Thoracic aorta (tissue), 2 donors: Measurements from ENCODE around the gene ZNF324B. TPM values are rescaled to one million over a fixed set of nuclear protein-coding genes. Genes with fewer than 3 reads are reported as not detected.
A peak's percentile ranks its signal among the peaks of the same experiment; 100 is the strongest.
"Not testable (repeated sequence)": the region's sequence is repeated elsewhere in the genome, so short reads cannot be mapped to it uniquely, and the experiment has no call there.

ENCODE experiments used
- ATAC-seq: fragments of 150-250 bp; one replicate; pipeline ENCODE4 v1.8.0; 2017; ENCODE audit warnings: low read depth; ENCODE audit not compliant: insufficient number of reproducible peaks, low FRiP score
- DNase-seq: peaks from one replicate; pipeline ENCODE4 v3.0.0-alpha.2; 2020; ENCODE audit warnings: low spot score
- H3K27ac ChIP-seq, 2 donors: fragments of 200-600 bp; sonication (generic); 1 replicate in 1 of 2; 2 replicates in 1 of 2; pipeline ENCODE4 v1.5.1; 2016; ENCODE audit warnings: mild to moderate bottlenecking in 2 of 2, moderate library complexity in 2 of 2
- H3K27me3 ChIP-seq: fragments of 200-600 bp; sonication (generic); replicated peaks from 2 replicates; pipeline ENCODE4 v1.6.0; 2016; ENCODE audit warnings: mild to moderate bottlenecking; ENCODE audit not compliant: insufficient read depth
- H3K36me3 ChIP-seq: fragments of 200-600 bp; sonication (generic); one replicate; pipeline ENCODE4 v1.5.1; 2016
- H3K4me1 ChIP-seq, 2 donors: fragments of 200-600 bp; sonication (generic); 1 replicate in 1 of 2; 2 replicates in 1 of 2; pipeline versions ENCODE4 v1.5.1 to v1.6.0; 2016; ENCODE audit warnings: low read depth in 2 of 2, mild to moderate bottlenecking in 1 of 2; ENCODE audit not compliant: control insufficient read depth in 1 of 2
- H3K4me3 ChIP-seq: fragments of 200-600 bp; sonication (generic); 2 replicates; pipeline ENCODE4 v1.5.1; 2016; ENCODE audit warnings: mild to moderate bottlenecking
- H3K9me3 ChIP-seq: fragments of 200-600 bp; sonication (generic); 2 replicates; pipeline ENCODE4 v1.5.1; 2016
- total RNA-seq, 2 donors: library from RNA; depleted of rRNA; stranded (reverse); fragments of >200 nt; gene quantifications; one replicate each; pipeline versions ENCODE4 v1.1.0 to v1.2.3, GENCODE V29; 2016
- TF ChIP-seq, protein P1 (sequence below): fragments of 200-600 bp; sonication (generic); IDR thresholded peaks from one replicate; pipeline ENCODE4 v1.5.1; 2019; ENCODE audit warnings: antibody characterized with exemption

Gene ZNF324B
- total RNA-seq: 10 to 100 TPM in 1 of 2 donors, 1 to 10 TPM in 1; 6.0 to 12.0 TPM

DNA sequence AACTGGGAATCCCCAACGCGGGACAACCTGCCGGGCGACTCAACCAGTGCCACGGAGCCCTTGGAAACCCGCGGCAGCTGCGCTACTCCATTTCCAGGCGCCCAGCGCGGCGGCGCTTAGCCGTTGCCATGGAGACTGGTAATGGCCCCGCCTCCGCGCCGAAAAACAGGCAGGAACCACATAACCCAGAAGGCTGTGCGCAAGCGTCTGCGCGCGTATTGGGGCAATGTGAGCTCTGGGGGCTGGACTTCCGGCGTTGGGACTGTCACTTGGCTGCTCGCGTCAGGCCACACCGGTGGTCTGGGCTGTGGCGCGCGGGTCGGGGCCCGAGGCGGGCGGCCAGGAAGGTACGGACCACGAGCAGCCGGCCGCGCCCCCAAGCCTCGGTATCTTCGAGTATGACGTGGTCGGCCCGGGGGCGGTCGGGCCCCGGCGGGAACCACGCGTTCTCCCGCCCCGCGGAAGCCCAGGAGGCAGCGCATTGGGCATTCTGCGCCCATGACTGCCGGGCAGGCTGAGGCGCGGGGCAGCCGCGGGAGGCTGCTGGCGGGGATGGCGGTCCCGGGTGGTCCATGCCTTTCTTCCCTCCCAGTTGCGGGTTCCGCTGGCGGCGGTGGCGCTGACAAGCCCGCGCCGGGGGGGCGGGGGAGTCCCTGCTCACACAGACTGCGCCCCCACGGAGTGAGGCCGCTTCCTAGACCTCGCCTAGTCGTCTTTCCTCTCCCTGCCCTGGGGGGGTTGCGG lies at the start of gene ZNF324B:
Gene ZNF324B (plus strand): TSS at position 265 of the 744 bp plus-strand sequence. CDS start 2,080 bp downstream, outside the sequence.
- TF ChIP-seq, protein P1, sequence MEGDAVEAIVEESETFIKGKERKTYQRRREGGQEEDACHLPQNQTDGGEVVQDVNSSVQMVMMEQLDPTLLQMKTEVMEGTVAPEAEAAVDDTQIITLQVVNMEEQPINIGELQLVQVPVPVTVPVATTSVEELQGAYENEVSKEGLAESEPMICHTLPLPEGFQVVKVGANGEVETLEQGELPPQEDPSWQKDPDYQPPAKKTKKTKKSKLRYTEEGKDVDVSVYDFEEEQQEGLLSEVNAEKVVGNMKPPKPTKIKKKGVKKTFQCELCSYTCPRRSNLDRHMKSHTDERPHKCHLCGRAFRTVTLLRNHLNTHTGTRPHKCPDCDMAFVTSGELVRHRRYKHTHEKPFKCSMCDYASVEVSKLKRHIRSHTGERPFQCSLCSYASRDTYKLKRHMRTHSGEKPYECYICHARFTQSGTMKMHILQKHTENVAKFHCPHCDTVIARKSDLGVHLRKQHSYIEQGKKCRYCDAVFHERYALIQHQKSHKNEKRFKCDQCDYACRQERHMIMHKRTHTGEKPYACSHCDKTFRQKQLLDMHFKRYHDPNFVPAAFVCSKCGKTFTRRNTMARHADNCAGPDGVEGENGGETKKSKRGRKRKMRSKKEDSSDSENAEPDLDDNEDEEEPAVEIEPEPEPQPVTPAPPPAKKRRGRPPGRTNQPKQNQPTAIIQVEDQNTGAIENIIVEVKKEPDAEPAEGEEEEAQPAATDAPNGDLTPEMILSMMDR: no peak
- Histone ChIP-seq H3K36me3 (no peaks in the 10 kb centered on the region), H3K4me3 (peak within 1 kb of the TSS; percentile 77), H3K27ac (peak within 1 kb of the TSS; percentile 28 to 30), H3K9me3 (no peaks in the 10 kb centered on the region), H3K27me3 (no peaks in the 10 kb centered on the region), H3K4me1 (peaks cover 0 to 12% of the 10 kb centered on the region in 2 donors)
- ATAC-seq (peak; percentile 61), DNase-seq (peak; percentile 93)

DNA sequence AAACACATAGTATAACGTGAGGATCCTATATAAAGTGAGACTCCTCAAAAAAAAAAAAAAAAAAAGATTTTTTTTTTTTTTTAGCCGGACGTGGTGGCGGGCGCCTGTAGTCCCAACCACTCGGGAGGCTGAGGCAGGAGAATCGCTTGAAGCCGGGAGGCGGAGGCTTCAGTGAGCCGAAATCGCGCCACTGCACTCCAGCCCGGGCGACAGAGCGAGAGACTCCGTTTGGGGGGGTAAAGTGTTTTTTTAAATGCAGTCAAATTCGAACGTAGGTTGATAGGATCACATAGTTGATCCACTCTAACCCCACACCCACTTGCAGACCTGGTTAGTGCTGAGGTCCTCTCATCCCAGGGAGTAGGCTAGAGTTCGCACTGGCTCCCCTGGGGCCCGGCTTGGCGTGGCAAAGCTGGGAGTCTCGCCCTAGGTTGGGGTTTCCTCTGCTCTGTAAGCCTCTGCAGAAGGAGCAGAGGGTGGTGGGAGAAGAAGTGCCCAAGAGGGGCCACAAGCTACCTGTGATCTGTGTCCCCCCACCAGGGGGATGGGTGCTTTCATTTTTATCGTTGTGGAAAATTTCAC lies 49.5 kb upstream of the ZNF324B start:
- H3K9me3 ChIP-seq: no peaks in the 10 kb centered on the region
- ATAC-seq: no peak
- peak overlapping the region; percentile 76 for H3K4me3 ChIP-seq
- no peaks in the 10 kb centered on the region for H3K27me3 ChIP-seq
- no peak overlapping the region for H3K27ac ChIP-seq
- TF ChIP-seq, protein P1: no peak
- no peaks in the 10 kb centered on the region for H3K36me3 ChIP-seq
- peaks cover 7 to 16% of the 10 kb centered on the region in 2 donors for H3K4me1 ChIP-seq
- no peak for DNase-seq

DNA sequence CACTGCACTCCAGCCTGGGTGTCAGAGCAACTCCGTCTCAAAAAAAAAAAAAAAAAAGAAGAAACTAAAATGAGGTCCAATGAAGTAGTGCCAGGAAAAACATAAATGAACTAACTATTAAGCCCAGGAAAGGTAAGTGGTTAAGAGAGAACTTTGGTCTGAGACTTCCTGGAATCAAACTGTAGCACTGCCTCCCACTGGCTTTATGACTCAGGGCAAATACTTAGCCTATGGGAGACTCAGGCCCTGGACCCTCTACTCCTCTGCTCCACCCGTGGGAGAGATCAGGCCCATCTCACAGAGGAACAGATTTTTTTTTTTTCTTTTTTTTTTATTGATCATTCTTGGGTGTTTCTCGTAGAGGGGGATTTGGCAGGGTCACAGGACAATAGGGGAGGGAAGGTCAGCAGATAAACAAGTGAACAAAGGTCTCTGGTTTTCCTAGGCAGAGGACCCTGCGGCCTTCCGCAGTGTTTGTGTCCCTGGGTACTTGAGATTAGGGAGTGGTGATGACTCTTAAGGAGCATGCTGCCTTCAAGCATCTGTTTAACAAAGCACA lies 47.4 kb upstream of the ZNF324B start:
- H3K36me3 ChIP-seq, H3K4me3 ChIP-seq, H3K27ac ChIP-seq, H3K9me3 ChIP-seq, H3K27me3 ChIP-seq, DNase-seq, ATAC-seq: not testable (repeated sequence)
- H3K4me1 ChIP-seq: peaks cover 13 to 28% of the 10 kb centered on the region in 2 donors

DNA sequence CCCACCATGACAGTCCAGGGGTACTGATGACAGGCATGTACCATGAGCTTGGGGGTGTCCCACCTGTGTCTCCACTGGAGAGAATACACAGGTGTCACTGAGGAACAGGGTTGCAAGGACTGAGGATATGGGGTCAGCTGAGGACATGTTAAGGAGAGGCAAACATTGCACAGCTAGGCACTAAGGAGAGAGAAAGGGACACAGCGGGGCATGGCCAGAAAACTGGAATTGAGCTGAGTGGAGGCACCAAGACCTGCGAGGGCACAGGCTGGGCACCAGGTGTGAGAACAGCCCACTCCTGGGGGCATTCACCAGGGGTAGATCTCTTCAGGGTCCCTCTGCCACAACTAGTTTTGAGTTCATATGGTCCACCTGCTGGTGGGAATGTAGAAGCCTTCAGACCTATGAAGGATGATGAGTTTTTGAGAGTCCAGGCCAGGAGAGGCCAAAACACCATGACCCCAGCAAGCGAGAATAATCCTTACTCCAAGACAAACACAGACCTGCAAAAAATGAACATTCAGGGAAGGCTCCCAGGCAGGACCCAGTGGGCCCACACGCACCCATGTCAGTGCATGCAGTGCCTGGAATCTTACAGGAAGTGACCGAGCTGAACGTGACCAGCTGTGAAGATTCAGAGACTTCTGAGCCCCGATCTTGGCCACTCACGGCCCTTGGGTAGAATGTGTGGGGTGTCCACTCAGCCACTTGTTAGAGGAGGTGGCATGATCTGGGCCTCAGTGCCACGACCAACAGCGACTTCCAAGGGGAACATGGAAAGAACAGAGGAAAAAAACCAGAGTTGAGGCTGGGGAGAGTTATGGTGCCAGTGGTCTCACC lies 44.4 kb upstream of the ZNF324B start:
- Histone ChIP-seq H3K27me3 (no peaks in the 10 kb centered on the region), H3K27ac (peak overlapping the region in 1 of 2 donors; percentile 79), H3K9me3 (no peaks in the 10 kb centered on the region), H3K4me1 (peaks cover 10 to 27% of the 10 kb centered on the region in 2 donors), H3K4me3 (peak overlapping the region; percentile 91), H3K36me3 (no peaks in the 10 kb centered on the region)
- TF ChIP-seq, protein P1: no peak
- ATAC-seq (no peak), DNase-seq (no peak)

DNA sequence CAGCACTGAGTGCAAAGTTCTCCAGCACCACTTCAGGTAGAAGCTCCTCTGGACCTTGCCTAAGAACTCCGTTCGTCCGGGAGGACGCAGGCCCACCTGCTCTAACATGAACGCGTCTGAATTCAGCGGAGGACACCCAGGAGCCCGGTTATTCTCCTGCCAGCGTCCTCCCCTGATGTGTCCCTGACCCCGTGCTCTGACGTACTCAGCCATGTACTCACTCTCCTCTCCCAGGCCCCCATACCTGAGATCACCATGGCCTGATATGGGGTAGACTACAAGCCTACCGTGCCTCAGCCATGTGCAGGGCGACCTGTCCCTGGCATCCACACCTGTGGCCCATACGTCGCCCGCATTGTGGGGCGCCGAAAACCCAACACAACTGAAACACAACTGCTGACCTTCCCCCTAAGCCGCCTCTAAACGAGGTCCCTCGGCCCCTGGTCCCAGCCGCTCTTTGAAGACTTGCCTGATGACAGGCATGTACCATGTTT lies 43.7 kb upstream of the ZNF324B start:
- no peaks in the 10 kb centered on the region for H3K9me3 ChIP-seq
- no peaks in the 10 kb centered on the region for H3K27me3 ChIP-seq
- TF ChIP-seq, protein P1: no peak
- peaks cover 10 to 26% of the 10 kb centered on the region in 2 donors for H3K4me1 ChIP-seq
- H3K36me3 ChIP-seq: no peaks in the 10 kb centered on the region
- DNase-seq (no peak), ATAC-seq (no peak)
- H3K4me3 ChIP-seq: peak overlapping the region; percentile 91
- peak overlapping the region; percentile 74 to 79 for H3K27ac ChIP-seq
